Activated naive CD8-positive, alpha-beta T cell treated with anti-CD3 and anti-CD28 coated beads, Interleukin-2, amount 50 U/mL, for 16 hours (primary cell): ENCODE results near the gene CDC20B.
A peak's percentile ranks its signal among the peaks of the same experiment; 100 is the strongest.
"Not testable (repeated sequence)": the region's sequence is repeated elsewhere in the genome, so short reads cannot be mapped to it uniquely, and the experiment has no call there.

ENCODE experiments used
- DNase-seq: peaks from one replicate; pipeline ENCODE4 v3.0.0-alpha.2; 2020; ENCODE audit warnings: low read depth, low spot score

The CDC20B gene

GRCh38 chr5:55160493-55161209 is 12.3 kb downstream of the CDC20B start:
- DNase-seq, result no peak

GRCh38 chr5:55159763-55160492 is 13.0 kb downstream of the CDC20B start, which contains the start of gene GPX8:
TSS of gene GPX8 (plus strand) at chr5:55160171. CDS start at chr5:55160193, 22 bp downstream.
- DNase-seq, result no peak

- DNase-seq, result no peak
These were observed 18.1 kb downstream of the CDC20B start for GRCh38 chr5:55154873-55155272.

- no peak for DNase-seq
These were observed 20.8 kb downstream of the CDC20B start for GRCh38 chr5:55151923-55152842.

GRCh38 chr5:55149308-55149795 is 23.6 kb downstream of the CDC20B start:
- DNase-seq, result no peak

GRCh38 chr5:55146543-55147151 is 26.3 kb downstream of the CDC20B start:
- DNase-seq, result peak; percentile 70

- DNase-seq, result no peak
These were observed 26.9 kb downstream of the CDC20B start for GRCh38 chr5:55146080-55146479.

- DNase-seq, result no peak
These were observed 29.4 kb downstream of the CDC20B start for GRCh38 chr5:55143624-55144023.

GRCh38 chr5:55141945-55142690 is 30.9 kb downstream of the CDC20B start:
- no peak for DNase-seq

GRCh38 chr5:55140908-55141665 is 31.9 kb downstream of the CDC20B start:
- no peak for DNase-seq

- no peak for DNase-seq
These were observed 36.5 kb downstream of the CDC20B start for GRCh38 chr5:55136521-55136920.

GRCh38 chr5:55134053-55134722 is 38.8 kb downstream of the CDC20B start:
- no peak for DNase-seq

GRCh38 chr5:55123365-55123764 is 49.6 kb downstream of the CDC20B start:
- no peak for DNase-seq

- DNase-seq, result no peak
These were observed 58.9 kb downstream of the CDC20B start for GRCh38 chr5:55114061-55114460.

GRCh38 chr5:55113327-55113726 is 59.6 kb downstream of the CDC20B start:
- DNase-seq, result no peak

GRCh38 chr5:55110217-55110616 is 62.8 kb downstream of the CDC20B start:
- no peak for DNase-seq

- no peak for DNase-seq
These were observed 64.3 kb downstream of the CDC20B start for GRCh38 chr5:55108661-55109060.

- DNase-seq, result not testable (repeated sequence)
These were observed 67.0 kb downstream of the CDC20B start for GRCh38 chr5:55105976-55106375.

- DNase-seq, result no peak
These were observed 67.9 kb downstream of the CDC20B start for GRCh38 chr5:55104946-55105701.
